NCI-H1092 (cell line): ENCODE results near the gene HMCN1.
"Not testable (repeated sequence)": the region's sequence is repeated elsewhere in the genome, so short reads cannot be mapped to it uniquely, and the experiment has no call there.

Experiments used
- DNase-seq: peaks from one replicate; lab custom pipeline; 2025; lab: John Stamatoyannopoulos, UW

HMCN1 gene

GRCh38 chr1:185741551-185741950 is 7.4 kb downstream of the HMCN1 start:
- DNase-seq, result no peak

- DNase-seq, result no peak
These were observed 8.2 kb downstream of the HMCN1 start for GRCh38 chr1:185742403-185742802.

DNA sequence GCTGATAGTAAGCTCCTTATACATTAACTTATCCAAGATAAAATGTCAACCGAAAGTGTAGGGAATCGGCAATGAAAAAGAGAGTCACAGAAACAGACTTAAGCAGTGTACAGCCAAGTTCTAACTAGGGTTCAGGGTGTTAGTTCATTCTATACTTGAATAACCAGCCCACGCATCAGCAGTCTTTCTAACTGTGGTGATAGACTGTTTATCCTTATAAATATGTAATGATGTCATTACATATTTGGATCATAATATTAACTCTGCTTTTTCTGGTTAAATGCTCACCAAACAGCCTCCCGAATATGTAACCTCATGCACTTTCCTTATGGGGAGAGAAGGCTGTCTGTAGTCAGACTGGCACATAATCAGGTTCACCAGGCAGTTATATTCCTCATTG is 11.0 kb downstream of the HMCN1 start:
- no peak for DNase-seq

GRCh38 chr1:185759061-185759460 is 24.9 kb downstream of the HMCN1 start:
- no peak for DNase-seq

DNA sequence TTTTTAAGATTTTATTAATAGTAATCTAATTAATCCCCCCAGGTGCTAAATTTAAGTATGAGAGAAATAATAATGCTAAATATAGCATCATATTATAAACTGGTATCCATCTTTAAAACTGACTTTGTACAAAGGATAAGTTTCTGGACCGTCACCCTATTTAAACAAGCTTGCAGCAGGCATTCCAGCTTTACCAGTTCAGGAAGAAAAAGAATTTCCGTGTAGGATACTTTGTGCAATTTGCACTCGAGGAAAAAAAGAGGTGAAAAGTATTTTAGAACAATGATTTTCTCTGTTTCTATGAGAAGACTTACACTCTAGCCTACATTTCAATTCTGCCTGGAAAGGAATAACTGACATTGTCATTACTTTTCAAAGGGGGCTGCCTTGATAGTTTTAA is 27.6 kb downstream of the HMCN1 start:
- no peak for DNase-seq

DNA sequence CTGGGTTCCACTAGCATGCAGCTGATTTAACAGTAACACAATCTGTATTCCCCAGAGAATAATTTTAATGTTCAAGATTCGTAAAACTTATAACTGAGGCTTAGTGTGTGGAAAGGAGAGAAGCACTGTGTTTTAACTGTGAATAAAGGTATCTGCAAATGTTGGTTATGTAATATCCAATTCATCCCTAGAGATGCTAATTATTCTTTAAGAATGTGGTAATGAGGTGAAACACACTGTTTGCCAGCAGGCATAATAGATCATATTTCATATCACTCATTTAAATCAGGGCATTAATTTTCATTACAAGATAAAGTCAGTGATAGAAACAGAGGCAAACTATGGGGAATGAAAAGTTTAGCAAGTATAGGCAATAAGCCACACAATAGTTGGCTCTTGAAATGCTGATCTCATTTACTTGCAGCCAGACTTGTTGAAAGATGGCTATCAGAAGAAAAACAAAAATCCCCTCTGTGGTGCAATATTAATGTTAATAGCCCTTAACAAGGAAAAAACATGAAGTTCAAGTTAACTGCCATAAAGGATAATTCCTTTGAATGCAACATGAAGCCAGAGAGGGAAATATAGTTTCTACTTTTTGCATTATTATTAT is 33.4 kb downstream of the HMCN1 start:
- no peak for DNase-seq

- DNase-seq, result no peak
These were observed 34.2 kb downstream of the HMCN1 start for GRCh38 chr1:185768371-185768770.

DNA sequence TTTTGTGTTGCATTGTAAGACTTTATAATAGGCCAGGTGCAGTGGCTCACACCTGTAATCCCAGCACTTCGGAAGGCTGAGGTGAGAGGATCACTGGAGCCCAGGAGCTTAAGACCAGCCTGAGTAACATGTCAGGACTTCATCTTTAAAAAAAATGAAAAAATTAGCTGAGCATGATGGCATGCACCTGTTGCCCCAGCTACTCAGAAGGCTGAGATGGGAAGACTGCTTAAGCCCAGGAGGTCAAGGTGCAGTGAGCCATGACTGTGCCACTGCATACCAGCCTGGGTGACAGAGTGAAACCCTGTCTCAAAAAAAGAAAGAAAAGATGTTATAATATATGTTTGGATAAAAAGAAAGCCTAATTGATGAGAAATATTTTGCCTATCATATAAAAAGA is 34.9 kb downstream of the HMCN1 start:
- no peak for DNase-seq

- no peak for DNase-seq
These were observed 40.2 kb downstream of the HMCN1 start for GRCh38 chr1:185774394-185774793.

DNA sequence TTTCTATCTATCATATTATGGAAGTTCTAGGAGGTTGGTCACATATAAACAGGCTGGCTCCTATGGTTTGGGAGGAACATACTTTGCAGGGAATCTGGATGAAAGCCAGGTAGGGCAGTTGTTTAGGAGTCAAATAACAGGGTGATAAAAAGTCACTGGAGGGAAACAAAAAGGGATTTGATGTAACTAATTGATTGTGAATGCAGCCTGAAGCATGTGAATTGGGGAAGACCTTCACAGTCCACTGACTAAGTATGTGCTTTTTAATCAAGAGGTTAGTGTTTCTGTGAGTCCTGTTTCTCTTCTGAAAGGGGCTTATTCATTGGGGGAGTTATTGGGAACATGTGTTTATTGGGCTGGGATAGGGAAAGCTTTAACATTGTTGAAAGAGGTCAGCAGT is 41.3 kb downstream of the HMCN1 start:
- DNase-seq, result no peak

DNA sequence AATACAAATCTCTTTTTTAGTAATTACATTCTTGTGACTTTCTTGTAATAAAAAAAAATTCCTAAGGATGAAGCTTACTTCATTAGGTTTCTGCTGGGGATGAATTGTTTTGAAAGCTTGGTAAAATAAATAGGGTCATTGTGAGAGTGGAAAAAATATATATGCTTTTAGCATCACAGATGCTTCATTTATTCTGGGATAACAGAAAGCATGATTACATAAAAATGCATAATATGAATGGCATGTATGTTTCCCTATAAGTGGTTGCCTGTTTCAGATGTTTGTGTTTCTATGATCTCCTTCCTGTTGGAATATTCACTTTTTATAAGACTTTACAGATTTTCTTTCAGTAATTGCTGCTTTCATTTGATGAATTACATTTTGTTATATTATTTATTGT is 42.3 kb downstream of the HMCN1 start:
- DNase-seq, result no peak

GRCh38 chr1:185783860-185784259 is 49.7 kb downstream of the HMCN1 start:
- DNase-seq, result not testable (repeated sequence)

- no peak for DNase-seq
These were observed 51.4 kb downstream of the HMCN1 start for GRCh38 chr1:185785586-185785985.

DNA sequence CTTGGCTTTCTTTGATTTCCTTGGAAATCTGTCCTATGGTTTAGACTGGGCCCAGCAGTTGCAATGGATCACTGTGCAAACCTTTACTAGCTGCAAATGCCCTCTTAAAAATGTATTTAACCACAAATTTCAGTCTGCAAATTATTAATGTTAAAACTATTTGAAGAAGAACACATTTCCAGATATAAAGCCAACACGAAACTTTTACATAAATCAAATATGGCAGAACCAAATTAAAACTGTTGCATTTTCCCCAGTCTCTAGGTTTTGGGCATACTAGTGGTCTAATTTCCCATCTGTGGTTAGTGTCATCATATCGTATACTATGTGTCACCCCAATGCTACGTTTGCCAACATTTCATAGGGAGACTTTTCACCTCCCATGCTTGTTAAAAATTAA is 52.3 kb downstream of the HMCN1 start:
- no peak for DNase-seq

- DNase-seq, result no peak
These were observed 53.0 kb downstream of the HMCN1 start for GRCh38 chr1:185787238-185787637.

DNA sequence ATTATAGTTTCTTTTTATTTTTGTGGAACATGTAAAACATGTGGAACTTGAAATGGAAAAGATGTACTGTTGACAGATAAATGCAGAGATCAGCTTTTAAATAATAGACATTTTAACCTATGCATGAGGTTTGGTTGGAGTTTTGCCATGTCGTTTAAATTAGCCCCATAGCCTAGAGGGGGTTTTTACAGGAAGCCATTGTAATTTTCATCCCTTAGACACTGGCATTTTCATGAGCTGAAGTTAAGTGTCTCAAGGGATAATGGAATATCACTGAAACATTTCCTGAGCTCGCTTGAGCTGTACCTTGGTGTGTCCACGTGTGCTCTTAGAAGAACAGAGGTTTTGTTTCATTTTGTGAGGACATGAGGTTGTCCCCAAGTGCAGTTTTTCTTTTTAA is 54.2 kb downstream of the HMCN1 start:
- no peak for DNase-seq

DNA sequence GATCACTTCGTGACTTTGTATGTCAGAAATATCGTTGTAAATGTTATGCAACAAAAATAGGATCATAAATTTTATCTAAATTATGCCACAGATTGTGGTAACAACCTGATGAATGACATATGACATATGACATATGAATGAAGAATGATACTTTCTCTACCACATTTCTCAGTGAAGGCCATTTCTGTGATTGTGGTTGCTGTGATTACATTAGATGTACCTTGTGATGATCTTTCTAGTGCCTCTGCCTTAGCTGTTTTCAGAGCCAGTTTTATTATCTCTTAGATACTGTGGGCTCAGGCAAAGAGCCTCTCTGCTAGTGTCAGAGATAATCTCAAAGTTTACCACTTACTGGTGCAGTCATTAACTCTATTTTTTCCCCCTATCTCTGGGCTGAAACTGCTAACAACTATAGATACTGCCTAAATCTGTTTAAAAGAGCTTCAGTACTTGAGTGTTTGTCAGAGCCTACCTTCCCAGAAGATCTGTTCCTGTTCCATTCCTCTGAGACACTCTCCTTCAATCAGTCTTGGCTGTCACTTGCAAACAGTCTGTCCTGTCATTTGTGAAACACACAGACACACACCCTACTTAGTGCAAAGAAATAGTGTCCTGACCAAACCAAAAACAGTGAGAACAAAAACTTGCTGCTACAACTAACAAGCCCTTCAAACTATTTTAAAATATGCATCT is 55.5 kb downstream of the HMCN1 start:
- DNase-seq, result no peak

- no peak for DNase-seq
These were observed 56.1 kb downstream of the HMCN1 start for GRCh38 chr1:185790194-185790735.

DNA sequence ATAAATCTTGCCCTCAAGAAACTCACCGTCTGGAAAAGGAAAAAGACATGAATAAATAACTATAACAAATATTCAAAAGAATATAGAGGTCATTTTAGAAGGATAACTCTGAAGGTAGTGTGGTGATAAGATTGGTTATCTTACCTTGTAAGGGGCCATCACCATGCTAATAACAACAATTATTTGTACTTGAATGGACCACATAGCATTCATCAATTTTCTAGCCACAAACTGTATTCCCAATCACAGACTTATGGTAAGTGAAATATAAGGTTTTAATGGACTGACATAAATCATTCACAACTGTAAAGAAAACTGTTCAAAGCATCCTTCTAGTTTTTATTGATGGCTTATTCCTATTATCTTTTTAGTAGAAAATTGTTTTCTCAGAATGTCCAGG is 57.8 kb downstream of the HMCN1 start:
- DNase-seq, result no peak

- DNase-seq, result not testable (repeated sequence)
These were observed 60.3 kb downstream of the HMCN1 start for GRCh38 chr1:185794495-185794894.

DNA sequence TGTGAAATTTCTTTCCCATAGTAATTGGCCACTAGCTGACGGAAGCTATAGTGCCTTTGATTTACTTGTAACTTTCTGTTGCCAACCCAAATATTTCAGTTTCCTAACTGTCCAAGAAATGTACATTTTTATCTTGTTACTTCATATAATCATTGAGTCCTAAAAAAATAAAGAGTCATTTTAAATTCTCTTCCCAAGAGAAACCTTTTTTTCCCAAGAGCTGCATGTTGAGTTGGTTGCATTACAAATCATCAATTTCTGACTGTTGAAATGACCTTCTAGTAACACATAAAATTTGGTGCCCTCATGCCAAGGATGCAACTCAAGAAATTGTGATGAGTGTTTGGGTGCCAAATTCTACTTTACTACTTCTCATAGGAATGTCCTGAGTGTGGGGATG is 61.0 kb downstream of the HMCN1 start:
- DNase-seq, result no peak

- DNase-seq, result no peak
These were observed 64.3 kb downstream of the HMCN1 start for GRCh38 chr1:185798505-185798904.

- DNase-seq, result no peak
These were observed 69.0 kb downstream of the HMCN1 start for GRCh38 chr1:185803241-185803640.

DNA sequence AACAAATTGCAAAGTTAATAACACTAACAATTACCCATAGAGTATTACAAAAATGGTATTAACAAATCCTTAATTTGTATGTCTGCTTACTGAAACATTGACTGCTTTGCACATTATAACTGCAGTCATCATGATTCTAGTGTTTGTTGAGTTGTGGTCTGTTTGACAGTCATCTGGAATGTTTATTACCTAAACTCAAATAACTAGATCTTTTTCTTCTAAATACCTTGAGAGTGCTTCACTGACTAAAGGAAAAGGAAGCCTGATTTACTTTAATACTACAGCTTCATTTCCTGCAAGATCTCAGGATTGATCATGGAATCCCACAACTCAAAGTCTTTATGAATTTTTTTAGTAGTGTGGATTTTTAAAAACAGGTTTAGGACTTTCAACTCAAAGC is 70.0 kb downstream of the HMCN1 start:
- no peak for DNase-seq
